Eye (tissue), 1 donor: ENCODE data around the gene NOSTRIN.
"Not testable (repeated sequence)": the region's sequence is repeated elsewhere in the genome, so short reads cannot be mapped to it uniquely, and the experiment has no call there.

ENCODE experiments used
- DNase-seq: peaks from one replicate; pipeline ENCODE4 v3.0.0-alpha.2; 2015

NOSTRIN gene

GRCh38 chr2:168819829-168820489, 17.5 kb downstream of the NOSTRIN start:
- no peak for DNase-seq

- no peak for DNase-seq
Measured at GRCh38 chr2:168821577-168821976, 19.1 kb downstream of the NOSTRIN start.

- no peak for DNase-seq
Measured at GRCh38 chr2:168821992-168822391, 19.6 kb downstream of the NOSTRIN start.

- no peak for DNase-seq
Measured at GRCh38 chr2:168825126-168825525, 22.7 kb downstream of the NOSTRIN start.

- DNase-seq = no peak
Measured at GRCh38 chr2:168830958-168831357, 28.5 kb downstream of the NOSTRIN start.

- DNase-seq = no peak
Measured at GRCh38 chr2:168831662-168832061, 29.2 kb downstream of the NOSTRIN start.

- no peak for DNase-seq
Measured at GRCh38 chr2:168835969-168836368, 33.5 kb downstream of the NOSTRIN start.

GRCh38 chr2:168841445-168841844, 39.0 kb downstream of the NOSTRIN start:
- no peak for DNase-seq

GRCh38 chr2:168843253-168843652, 40.8 kb downstream of the NOSTRIN start:
- DNase-seq = no peak

- DNase-seq = no peak
Measured at GRCh38 chr2:168848225-168848624, 45.8 kb downstream of the NOSTRIN start.

- peak; percentile 20 for DNase-seq
Measured at GRCh38 chr2:168849610-168850009, 47.2 kb downstream of the NOSTRIN start.

- DNase-seq = no peak
Measured at GRCh38 chr2:168850846-168851245, 48.4 kb downstream of the NOSTRIN start.

GRCh38 chr2:168851674-168852320, 49.4 kb downstream of the NOSTRIN start:
- no peak for DNase-seq

GRCh38 chr2:168852481-168852880, 50.0 kb downstream of the NOSTRIN start:
- no peak for DNase-seq

GRCh38 chr2:168853471-168853870, 51.0 kb downstream of the NOSTRIN start:
- DNase-seq = no peak

GRCh38 chr2:168854651-168855050, 52.2 kb downstream of the NOSTRIN start:
- DNase-seq = no peak

- DNase-seq = no peak
Measured at GRCh38 chr2:168855601-168856000, 53.2 kb downstream of the NOSTRIN start.

GRCh38 chr2:168858146-168858545, 55.7 kb downstream of the NOSTRIN start:
- no peak for DNase-seq

GRCh38 chr2:168867164-168867563, 64.7 kb downstream of the NOSTRIN start:
- DNase-seq = not testable (repeated sequence)

- DNase-seq = not testable (repeated sequence)
Measured at GRCh38 chr2:168870369-168870768, 67.9 kb downstream of the NOSTRIN start.

GRCh38 chr2:168870824-168871223, 68.4 kb downstream of the NOSTRIN start:
- not testable (repeated sequence) for DNase-seq

GRCh38 chr2:168874368-168875054, 72.1 kb downstream of the NOSTRIN start:
- no peak for DNase-seq

- not testable (repeated sequence) for DNase-seq
Measured at GRCh38 chr2:168882163-168882562, 79.7 kb downstream of the NOSTRIN start.

GRCh38 chr2:168884975-168885374, 82.5 kb downstream of the NOSTRIN start:
- no peak for DNase-seq
